Left renal cortex interstitium (tissue), 4 donors: ENCODE data around the gene IFI6. TPM values are rescaled to one million over a fixed set of nuclear protein-coding genes. Genes with fewer than 3 reads are reported as not detected.
"Not testable (repeated sequence)": the region's sequence is repeated elsewhere in the genome, so short reads cannot be mapped to it uniquely, and the experiment has no call there.

ENCODE experiments used
- DNase-seq, 4 donors: peaks; one replicate each; pipeline ENCODE4 v3.0.0-alpha.2; 2013; ENCODE audit warnings: low read depth in 4 of 4, low spot score in 2 of 4, missing footprints in 1 of 4
- polyA plus RNA-seq, 4 donors: library from polyadenylated mRNA; unstranded; fragments of 120-200 nt; gene quantifications; one replicate each; pipeline ENCODE4 v1.2.1, GENCODE V29; 2013; ENCODE audit not compliant: insufficient read length in 4 of 4

The IFI6 gene
- polyA plus RNA-seq, 4 donors = 15.6 to 34.9 (median 24.4) TPM

- DNase-seq = no peak
Measured at GRCh38 chr1:27632387-27633297, 39.4 kb downstream of the IFI6 start.

- DNase-seq = no peak
Measured at GRCh38 chr1:27630859-27631491, 41.0 kb downstream of the IFI6 start.

- no peak for DNase-seq
Measured at GRCh38 chr1:27628712-27629111, 43.3 kb downstream of the IFI6 start.

- not testable (repeated sequence) for DNase-seq
Measured at GRCh38 chr1:27627733-27628132, 44.3 kb downstream of the IFI6 start.

- DNase-seq = no peak
Measured at GRCh38 chr1:27627061-27627460, 44.9 kb downstream of the IFI6 start.

- DNase-seq = no peak
Measured at GRCh38 chr1:27626031-27626935, 45.7 kb downstream of the IFI6 start.

GRCh38 chr1:27624467-27625178 lies 47.4 kb downstream of the IFI6 start:
- no peak for DNase-seq

- DNase-seq = no peak
Measured at GRCh38 chr1:27623327-27624212, 48.4 kb downstream of the IFI6 start.

- DNase-seq = no peak
Measured at GRCh38 chr1:27622828-27623227, 49.2 kb downstream of the IFI6 start.

GRCh38 chr1:27621051-27621920 lies 50.7 kb downstream of the IFI6 start:
- no peak for DNase-seq

- DNase-seq = not testable (repeated sequence)
Measured at GRCh38 chr1:27619782-27620438, 52.1 kb downstream of the IFI6 start.

- DNase-seq = no peak
Measured at GRCh38 chr1:27618341-27619082, 53.5 kb downstream of the IFI6 start.

GRCh38 chr1:27617420-27617819 lies 54.6 kb downstream of the IFI6 start:
- no peak for DNase-seq

GRCh38 chr1:27616441-27616840 lies 55.6 kb downstream of the IFI6 start:
- DNase-seq = no peak
